ENCODE measurements around the gene NEDD4L.

GRCh38 chr18:58303363-58303762, 259.3 kb downstream of the NEDD4L start:
- no peak for TF ChIP-seq RAD21 (IDR thresholded peaks at IDR 0.05)
- TF ChIP-seq CTCF (IDR thresholded peaks at IDR 0.05; ENCODE audit: low read depth, low read length, missing input control), result no peak
- no peak for TF ChIP-seq TAF1 (conservative IDR thresholded peaks at IDR 0.05)
- no peak for TF ChIP-seq GABPA (IDR thresholded peaks at IDR 0.05 in 1 of 2, conservative IDR thresholded peaks at IDR 0.05 in 1 of 2)
- no peak for TF ChIP-seq EGR1 (IDR thresholded peaks at IDR 0.05; ENCODE audit: low read depth in 2 of 2)

Data from liver (tissue), 3 donors.